Stimulated activated CD4-positive, alpha-beta T cell treated with anti-CD3 and anti-CD28 coated beads, Interleukin-2, amount 100 ng/mL, for 24 hours (primary cell): ENCODE measurements around the gene ZP1.

Experiments
- DNase-seq, 2 donors: peaks; one replicate each; pipeline ENCODE4 v3.0.0-alpha.2; 2020

ZP1 gene

GRCh38 chr11:60844045-60844869 lies 23.1 kb upstream of the ZP1 start:
- no peak for DNase-seq

GRCh38 chr11:60844870-60845221 lies 22.5 kb upstream of the ZP1 start:
- DNase-seq = no peak

DNA sequence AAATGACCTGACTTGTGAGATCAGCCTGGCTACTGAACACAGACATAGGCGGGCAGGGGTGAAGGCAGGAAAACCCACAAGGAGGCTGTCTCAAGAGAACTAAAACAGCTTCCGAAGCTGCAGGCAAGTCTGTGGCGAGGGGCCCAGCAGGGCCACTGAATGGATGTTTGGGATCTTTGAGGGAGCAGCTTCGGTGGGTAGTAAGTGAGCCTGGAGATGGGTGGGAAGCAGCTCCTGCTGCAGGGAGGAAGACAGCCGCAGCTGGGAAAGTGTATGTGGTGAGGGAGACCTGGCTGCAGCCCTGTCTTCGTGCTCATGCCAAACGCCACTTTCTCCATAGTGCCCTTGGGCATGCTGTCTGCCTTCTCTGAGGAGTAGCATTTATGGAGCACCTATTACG lies 22.0 kb upstream of the ZP1 start:
- DNase-seq = no peak

- no peak for DNase-seq
Observed at GRCh38 chr11:60847281-60847680, 20.1 kb upstream of the ZP1 start.

GRCh38 chr11:60847896-60848295 lies 19.4 kb upstream of the ZP1 start:
- no peak for DNase-seq

- no peak for DNase-seq
Observed at GRCh38 chr11:60848714-60849151, 18.6 kb upstream of the ZP1 start.

- DNase-seq = no peak
Observed at GRCh38 chr11:60849641-60850520, 17.5 kb upstream of the ZP1 start.

DNA sequence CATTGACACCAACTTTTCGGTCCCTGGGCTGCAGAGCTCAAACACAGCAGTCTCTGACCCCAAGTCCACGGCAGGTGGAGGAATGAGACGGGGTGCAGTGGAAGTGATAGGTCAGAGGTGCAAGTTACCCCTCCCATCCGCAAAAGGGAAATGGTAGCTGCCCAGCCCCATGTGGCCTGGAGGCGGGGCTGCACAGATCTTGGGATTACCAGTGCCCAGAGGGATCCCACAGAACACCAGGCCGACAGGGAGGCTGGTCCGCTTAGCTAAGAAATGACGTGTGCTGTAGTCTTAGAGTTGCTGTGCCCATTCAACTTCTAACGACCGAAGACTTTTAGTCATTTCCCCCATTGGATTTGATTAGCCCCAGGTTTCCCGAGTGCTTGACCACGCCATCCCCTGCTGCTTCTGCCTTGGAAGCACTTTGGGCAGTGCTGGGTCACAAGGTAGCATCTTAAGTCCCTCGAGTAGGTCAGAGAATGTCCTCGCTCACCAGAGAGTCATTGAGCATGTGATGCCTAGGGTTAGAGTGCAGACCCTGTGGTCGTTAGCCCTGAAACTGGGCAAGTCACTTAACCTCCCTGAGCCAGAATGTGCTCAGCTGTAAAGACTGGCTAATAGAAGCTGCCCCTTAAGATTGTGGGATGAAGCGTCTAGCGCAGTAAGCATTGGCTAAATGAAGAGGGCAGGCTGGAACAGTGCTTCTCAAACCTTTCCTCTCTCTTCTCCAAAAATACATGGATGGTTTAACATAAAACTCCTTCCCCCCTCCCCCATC lies 15.8 kb upstream of the ZP1 start:
- DNase-seq = no peak

DNA sequence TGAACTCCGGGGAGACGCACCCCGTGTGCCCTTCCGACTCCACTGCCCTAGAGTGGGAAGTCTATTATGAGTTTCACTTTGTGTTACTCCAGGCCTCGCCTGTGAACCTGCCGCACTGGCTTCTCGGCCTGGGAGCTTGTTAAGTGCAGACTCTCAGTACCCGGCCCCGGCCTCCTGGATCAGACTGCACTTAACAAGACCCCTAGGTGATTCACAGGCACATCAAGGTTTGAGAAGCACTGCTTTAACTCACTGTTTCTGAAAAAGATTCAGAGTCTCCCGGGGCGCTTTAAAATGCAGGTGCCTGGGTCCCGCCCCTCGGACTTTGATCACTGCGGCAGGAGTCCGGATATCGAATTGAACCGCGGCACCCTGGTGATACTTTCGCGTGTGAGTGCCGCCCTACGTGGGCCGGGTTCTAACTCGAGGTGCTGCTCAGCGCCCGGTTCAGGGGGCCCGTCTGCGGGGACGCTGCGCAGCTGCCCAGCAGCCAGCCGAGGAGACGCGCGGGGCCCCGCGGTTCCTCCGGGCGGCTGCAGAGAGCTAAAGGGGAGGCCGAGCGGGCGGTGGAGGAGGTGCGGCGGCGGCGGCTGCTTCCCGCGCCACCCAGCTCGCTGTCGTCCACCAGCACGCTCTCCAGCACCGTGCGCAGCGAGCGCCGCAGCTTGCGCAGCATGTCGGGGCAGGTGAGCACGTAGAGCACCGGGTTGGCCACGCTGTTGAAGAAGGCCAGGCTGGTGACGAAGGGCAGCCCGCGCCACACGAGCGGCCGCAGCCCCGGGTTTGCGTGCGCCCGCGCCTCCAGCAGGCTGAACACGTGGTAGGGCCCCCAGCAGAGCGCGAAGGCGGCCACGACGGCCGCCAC lies 15.0 kb upstream of the ZP1 start:
- DNase-seq = no peak

- no peak for DNase-seq
Observed at GRCh38 chr11:60852982-60853950, 14.1 kb upstream of the ZP1 start.

DNA sequence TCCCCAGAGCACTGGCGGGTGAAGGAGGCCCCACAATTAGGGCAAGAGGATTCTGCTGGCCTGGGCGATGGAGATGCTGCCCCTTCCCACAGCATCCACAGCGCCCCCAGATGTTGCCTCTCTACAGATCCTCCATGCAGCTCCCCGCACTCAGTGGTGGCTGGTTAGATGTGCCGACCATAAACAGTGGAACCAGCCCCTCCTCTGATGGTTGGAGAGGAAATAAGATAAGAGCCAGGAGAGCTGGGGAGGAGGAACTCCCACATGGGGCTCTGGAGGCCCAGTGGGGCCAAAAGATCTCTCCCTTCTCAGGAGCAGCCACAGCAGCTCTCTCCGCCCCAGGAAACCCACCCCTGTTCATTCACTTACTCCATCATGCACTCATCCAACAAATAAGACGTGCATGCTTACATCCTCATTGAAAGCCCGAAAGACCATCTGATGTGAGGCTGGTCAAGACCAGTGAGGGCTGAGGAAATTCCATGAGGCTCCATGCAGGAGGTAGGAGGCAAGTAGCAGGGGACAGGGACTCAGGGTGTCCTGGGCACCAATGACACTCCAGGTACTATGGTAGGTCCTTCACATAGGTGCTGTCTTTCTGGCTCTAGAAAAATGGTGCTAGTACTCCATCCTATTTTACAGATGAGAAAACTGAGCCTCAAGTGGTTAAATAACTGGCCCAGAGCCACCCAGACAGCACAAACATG lies 13.0 kb upstream of the ZP1 start:
- no peak for DNase-seq

GRCh38 chr11:60854847-60855725 lies 12.3 kb upstream of the ZP1 start:
- DNase-seq = no peak

GRCh38 chr11:60855726-60856633 lies 11.4 kb upstream of the ZP1 start, which contains the start of gene PTGDR2:
Gene PTGDR2 (minus strand): TSS chr11:60855950. CDS start chr11:60853722, 2,228 bp downstream.
- no peak for DNase-seq

DNA sequence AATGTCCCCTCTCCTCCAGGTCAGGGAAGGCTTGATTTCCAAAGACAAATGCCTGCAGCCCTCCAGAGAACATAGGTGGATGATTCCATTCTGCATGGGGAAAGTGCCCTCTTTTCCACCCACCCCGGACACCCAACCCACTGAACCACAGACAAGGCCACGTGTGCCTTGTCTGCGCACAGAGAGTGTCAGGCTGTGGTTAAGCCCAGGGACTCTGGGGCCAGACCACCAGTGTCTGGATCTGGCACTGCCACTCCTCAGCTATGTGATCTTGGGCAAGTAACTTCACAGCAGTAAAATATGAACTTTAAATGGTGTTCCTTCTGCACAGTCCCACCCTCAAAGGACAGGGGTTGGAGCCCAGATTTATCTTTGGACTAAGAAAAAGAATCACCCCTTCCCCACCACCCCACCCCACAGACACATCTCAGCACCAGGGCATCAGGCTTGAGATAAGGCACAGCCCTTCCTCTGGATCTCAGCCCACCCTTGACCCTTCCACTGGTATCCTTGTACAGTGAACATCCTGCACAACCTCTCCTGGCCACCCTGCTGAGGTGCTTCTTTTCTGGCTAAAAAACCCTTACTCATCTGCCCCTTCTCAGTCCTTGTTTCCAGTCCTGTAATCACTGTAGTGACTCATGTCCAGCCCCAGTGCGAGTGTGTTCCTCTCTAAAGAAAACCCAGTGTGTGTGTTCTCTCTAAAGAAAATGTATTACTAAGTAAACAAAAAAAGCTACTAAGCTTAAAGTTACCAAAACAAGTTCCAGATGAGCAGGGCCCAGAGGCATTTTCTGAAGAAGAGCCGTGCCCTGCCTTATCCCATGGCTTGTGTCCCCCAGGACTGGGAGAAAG lies 9.7 kb upstream of the ZP1 start:
- no peak for DNase-seq

DNA sequence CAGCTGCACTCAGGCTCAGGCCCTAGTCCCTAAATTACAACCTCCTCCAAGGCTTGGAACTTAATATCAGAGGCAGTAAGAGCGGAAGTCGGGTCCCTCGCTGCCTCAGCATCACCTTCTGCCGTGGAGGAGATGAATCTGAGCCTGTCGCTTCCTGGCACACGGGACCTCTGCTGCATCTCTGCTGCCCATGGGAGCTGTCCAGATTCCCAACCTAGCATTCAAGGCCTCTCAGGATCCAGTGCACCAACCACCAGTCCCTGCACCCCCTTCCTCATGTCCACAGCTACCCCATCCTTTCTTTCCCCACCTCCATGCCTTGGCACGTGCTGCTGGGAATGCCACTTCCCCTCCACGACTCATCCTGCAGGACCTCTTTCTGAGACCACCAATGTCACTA lies 9.1 kb upstream of the ZP1 start:
- no peak for DNase-seq

- no peak for DNase-seq
Observed at GRCh38 chr11:60858731-60859464, 8.4 kb upstream of the ZP1 start.
